ENCODE data around the gene SKAP2.
"Not testable (repeated sequence)": the region's sequence is repeated elsewhere in the genome, so short reads cannot be mapped to it uniquely, and the experiment has no call there.

The SKAP2 gene

DNA sequence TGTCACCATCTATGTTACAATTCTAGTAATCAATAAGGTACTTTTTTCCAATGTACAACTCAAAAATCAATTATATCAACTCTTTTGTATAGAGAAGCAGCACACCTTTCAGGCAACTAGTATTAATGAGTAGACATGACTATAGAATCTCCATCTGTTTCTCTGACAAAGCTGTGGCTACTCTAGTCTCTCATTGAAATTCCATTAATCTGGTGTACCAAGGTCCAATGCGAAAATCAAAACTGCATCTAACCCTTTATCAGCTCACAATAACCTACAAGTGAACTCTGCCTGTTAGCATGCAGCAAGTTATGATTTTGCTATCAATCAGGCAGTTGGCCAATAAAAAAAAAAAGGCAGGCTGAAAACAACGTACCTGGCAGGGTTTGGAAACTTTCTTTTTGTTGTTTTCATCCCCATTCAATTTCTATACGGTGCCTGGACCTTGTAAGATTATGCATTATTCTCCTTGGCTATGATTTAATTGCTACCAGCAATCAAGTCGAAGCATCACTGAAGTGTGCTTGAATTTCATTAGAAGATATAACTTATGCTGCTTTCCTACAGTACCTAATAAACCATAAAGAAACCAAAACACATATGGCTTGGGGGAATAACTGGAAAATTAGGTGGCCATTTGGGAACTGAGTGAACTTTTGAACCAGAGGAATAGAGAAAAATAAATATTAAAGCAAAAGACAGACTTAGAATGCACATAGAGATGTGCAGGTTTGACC, 23.2 kb downstream of the SKAP2 start:
- no peak for DNase-seq
- no peak overlapping the region for H3K27ac ChIP-seq (ENCODE audit: insufficient read depth, low read length, poor library complexity, severe bottlenecking)
- no peaks in the 10 kb centered on the region for H3K27me3 ChIP-seq (replicated peaks; ENCODE audit: control insufficient read depth, insufficient read depth, low read length, poor library complexity, severe bottlenecking)
- no peaks in the 10 kb centered on the region for H3K4me1 ChIP-seq (ENCODE audit: control insufficient read depth, insufficient read depth, low read length, poor library complexity, severe bottlenecking)
- no peaks in the 10 kb centered on the region for H3K36me3 ChIP-seq (ENCODE audit: control insufficient read depth, insufficient read depth, low read length)
- H3K9me3 ChIP-seq (ENCODE audit: control insufficient read depth, low read length), result no peaks in the 10 kb centered on the region
- no peak overlapping the region for H3K4me3 ChIP-seq (ENCODE audit: insufficient read depth, low read depth, low read length, poor library complexity, severe bottlenecking)

DNA sequence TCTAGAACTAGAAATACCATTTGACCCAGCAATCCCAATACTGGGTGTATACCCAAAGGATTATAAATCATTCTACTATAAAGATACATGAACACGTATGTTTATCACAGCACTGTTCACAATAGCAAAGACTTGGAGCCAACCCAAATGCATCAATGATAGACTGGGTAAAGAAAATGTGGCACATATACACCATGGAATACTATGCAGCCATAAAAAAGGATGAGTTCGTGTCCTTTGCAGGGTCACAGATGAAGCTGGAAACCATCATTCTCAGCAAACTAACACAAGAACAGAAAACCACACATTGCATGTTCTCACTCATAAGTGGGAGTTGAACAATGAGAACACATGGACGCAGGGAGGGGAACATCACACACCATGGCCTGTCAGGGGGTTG, 27.6 kb downstream of the SKAP2 start:
- H3K36me3 ChIP-seq (ENCODE audit: control insufficient read depth, insufficient read depth, low read length); H3K4me1 ChIP-seq (ENCODE audit: control insufficient read depth, insufficient read depth, low read length, poor library complexity, severe bottlenecking); H3K27me3 ChIP-seq (replicated peaks; ENCODE audit: control insufficient read depth, insufficient read depth, low read length, poor library complexity, severe bottlenecking); H3K9me3 ChIP-seq (ENCODE audit: control insufficient read depth, low read length); DNase-seq; H3K4me3 ChIP-seq (ENCODE audit: insufficient read depth, low read depth, low read length, poor library complexity, severe bottlenecking); H3K27ac ChIP-seq (ENCODE audit: insufficient read depth, low read length, poor library complexity, severe bottlenecking): not testable (repeated sequence)

- Histone ChIP-seq H3K9me3 (ENCODE audit: control insufficient read depth, low read length) (no peaks in the 10 kb centered on the region), H3K36me3 (ENCODE audit: control insufficient read depth, insufficient read depth, low read length) (no peaks in the 10 kb centered on the region), H3K27ac (ENCODE audit: insufficient read depth, low read length, poor library complexity, severe bottlenecking) (no peak overlapping the region), H3K4me1 (ENCODE audit: control insufficient read depth, insufficient read depth, low read length, poor library complexity, severe bottlenecking) (no peaks in the 10 kb centered on the region), H3K27me3 (replicated peaks; ENCODE audit: control insufficient read depth, insufficient read depth, low read length, poor library complexity, severe bottlenecking) (no peaks in the 10 kb centered on the region), H3K4me3 (ENCODE audit: insufficient read depth, low read depth, low read length, poor library complexity, severe bottlenecking) (no peak overlapping the region)
- DNase-seq, result no peak
Measured at GRCh38 chr7:26815426-26815825, 49.0 kb downstream of the SKAP2 start.

DNA sequence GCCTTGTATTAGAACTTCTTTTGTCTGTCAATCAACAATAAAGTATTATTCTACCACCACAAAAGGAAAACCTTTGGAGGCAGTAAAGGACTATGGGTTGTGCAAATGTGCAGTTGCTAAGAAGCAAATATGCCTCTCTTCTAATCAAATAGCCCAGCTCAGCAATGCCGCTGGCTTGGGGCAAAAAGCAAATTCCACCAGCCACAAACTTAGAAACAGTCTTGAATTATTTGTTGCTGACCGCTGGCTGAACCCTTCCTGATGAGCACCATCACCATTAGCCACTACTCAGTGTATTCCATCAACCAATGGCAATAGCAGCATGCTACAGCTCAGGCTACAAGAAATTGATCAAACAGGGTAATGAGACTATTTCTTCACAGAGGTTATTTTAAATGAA, 51.0 kb downstream of the SKAP2 start:
- no peaks in the 10 kb centered on the region for H3K36me3 ChIP-seq (ENCODE audit: control insufficient read depth, insufficient read depth, low read length)
- H3K4me3 ChIP-seq (ENCODE audit: insufficient read depth, low read depth, low read length, poor library complexity, severe bottlenecking), result no peak overlapping the region
- no peak for DNase-seq
- H3K27ac ChIP-seq (ENCODE audit: insufficient read depth, low read length, poor library complexity, severe bottlenecking), result no peak overlapping the region
- no peaks in the 10 kb centered on the region for H3K27me3 ChIP-seq (replicated peaks; ENCODE audit: control insufficient read depth, insufficient read depth, low read length, poor library complexity, severe bottlenecking)
- H3K4me1 ChIP-seq (ENCODE audit: control insufficient read depth, insufficient read depth, low read length, poor library complexity, severe bottlenecking), result no peaks in the 10 kb centered on the region
- H3K9me3 ChIP-seq (ENCODE audit: control insufficient read depth, low read length), result no peaks in the 10 kb centered on the region

GRCh38 chr7:26794541-26794940, 69.8 kb downstream of the SKAP2 start:
- H3K27ac ChIP-seq (ENCODE audit: insufficient read depth, low read length, poor library complexity, severe bottlenecking), result no peak overlapping the region
- no peaks in the 10 kb centered on the region for H3K27me3 ChIP-seq (replicated peaks; ENCODE audit: control insufficient read depth, insufficient read depth, low read length, poor library complexity, severe bottlenecking)
- H3K4me3 ChIP-seq (ENCODE audit: insufficient read depth, low read depth, low read length, poor library complexity, severe bottlenecking), result no peak overlapping the region
- H3K4me1 ChIP-seq (ENCODE audit: control insufficient read depth, insufficient read depth, low read length, poor library complexity, severe bottlenecking), result no peaks in the 10 kb centered on the region
- H3K9me3 ChIP-seq (ENCODE audit: control insufficient read depth, low read length), result no peaks in the 10 kb centered on the region
- H3K36me3 ChIP-seq (ENCODE audit: control insufficient read depth, insufficient read depth, low read length), result no peaks in the 10 kb centered on the region
- DNase-seq, result no peak

DNA sequence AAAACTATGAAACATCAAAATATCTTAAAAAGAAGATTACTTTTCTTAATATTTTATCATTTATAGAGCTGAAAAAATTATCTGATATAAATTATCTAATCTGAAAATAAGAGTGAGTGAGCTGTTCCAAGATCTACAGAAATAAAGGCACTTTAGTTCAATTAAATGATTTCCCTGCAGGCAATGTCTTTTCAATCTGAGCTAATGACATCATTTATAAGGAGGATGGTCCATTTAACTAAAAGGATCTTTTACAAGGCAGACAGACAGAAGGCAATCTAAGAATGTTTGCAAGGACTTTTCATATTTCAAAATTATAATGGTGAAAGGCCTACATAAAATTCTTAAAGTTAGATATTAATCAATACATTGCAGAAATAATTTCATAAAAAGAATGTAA, 71.8 kb downstream of the SKAP2 start:
- no peaks in the 10 kb centered on the region for H3K9me3 ChIP-seq (ENCODE audit: control insufficient read depth, low read length)
- H3K36me3 ChIP-seq (ENCODE audit: control insufficient read depth, insufficient read depth, low read length), result no peaks in the 10 kb centered on the region
- DNase-seq, result no peak
- H3K27me3 ChIP-seq (replicated peaks; ENCODE audit: control insufficient read depth, insufficient read depth, low read length, poor library complexity, severe bottlenecking), result no peaks in the 10 kb centered on the region
- H3K4me1 ChIP-seq (ENCODE audit: control insufficient read depth, insufficient read depth, low read length, poor library complexity, severe bottlenecking), result no peaks in the 10 kb centered on the region
- no peak overlapping the region for H3K4me3 ChIP-seq (ENCODE audit: insufficient read depth, low read depth, low read length, poor library complexity, severe bottlenecking)
- no peak overlapping the region for H3K27ac ChIP-seq (ENCODE audit: insufficient read depth, low read length, poor library complexity, severe bottlenecking)

DNA sequence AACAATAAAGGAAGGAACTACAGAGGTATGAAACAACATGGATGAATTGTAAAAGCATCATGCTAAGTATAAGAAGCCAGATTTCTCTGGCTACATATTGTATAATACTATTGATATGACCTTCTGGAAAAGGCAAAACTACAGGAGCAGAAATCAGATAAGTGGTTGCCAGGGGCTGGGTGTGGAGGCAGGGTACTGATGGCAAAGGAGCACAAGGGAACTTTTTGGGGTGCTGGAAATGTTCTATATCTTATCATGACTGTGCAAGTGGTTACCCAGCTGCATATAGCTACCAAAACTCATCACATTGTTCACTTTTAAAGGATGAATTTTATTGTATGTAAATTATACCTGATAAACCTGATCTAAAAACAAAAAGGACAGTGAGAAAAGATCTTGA, 72.4 kb downstream of the SKAP2 start:
- Histone ChIP-seq H3K36me3 (ENCODE audit: control insufficient read depth, insufficient read depth, low read length) (no peaks in the 10 kb centered on the region), H3K4me3 (ENCODE audit: insufficient read depth, low read depth, low read length, poor library complexity, severe bottlenecking) (no peak overlapping the region), H3K9me3 (ENCODE audit: control insufficient read depth, low read length) (no peaks in the 10 kb centered on the region), H3K27ac (ENCODE audit: insufficient read depth, low read length, poor library complexity, severe bottlenecking) (no peak overlapping the region), H3K27me3 (replicated peaks; ENCODE audit: control insufficient read depth, insufficient read depth, low read length, poor library complexity, severe bottlenecking) (no peaks in the 10 kb centered on the region), H3K4me1 (ENCODE audit: control insufficient read depth, insufficient read depth, low read length, poor library complexity, severe bottlenecking) (no peaks in the 10 kb centered on the region)
- DNase-seq, result no peak

DNA sequence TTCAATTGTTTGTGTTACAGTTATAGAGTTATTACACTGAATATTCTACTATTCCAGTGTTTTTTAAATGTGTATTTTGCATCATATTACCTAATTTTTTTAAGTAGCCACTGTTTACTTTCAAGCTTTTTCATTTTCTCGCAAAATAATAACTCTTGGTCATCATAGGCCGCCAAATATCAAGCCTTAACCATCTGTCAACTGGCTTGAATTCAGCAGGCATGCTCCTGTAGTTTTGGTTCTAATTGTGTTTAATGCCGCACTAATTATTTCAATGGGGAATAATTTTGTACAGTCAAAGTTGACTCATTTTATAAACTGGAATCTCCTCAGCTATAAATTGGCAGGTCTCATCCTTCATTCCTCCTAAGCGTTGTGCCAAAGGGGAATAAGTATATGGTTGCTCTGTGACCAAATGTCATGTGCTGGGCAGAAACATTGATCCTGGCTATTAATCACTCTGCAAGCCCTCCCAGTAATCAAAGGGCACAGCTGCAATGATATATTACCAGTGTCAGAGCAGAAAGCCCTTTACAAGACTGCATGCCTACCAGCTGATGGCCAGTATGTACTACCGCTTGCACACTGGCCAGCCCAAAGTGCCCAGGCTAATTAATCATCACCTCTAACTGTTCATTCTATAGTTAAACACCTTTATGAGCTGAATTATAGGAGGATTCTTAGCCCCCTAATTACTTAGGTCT, 74.8 kb downstream of the SKAP2 start:
- H3K4me3 ChIP-seq (ENCODE audit: insufficient read depth, low read depth, low read length, poor library complexity, severe bottlenecking), result no peak overlapping the region
- no peaks in the 10 kb centered on the region for H3K9me3 ChIP-seq (ENCODE audit: control insufficient read depth, low read length)
- no peak for DNase-seq
- no peaks in the 10 kb centered on the region for H3K27me3 ChIP-seq (replicated peaks; ENCODE audit: control insufficient read depth, insufficient read depth, low read length, poor library complexity, severe bottlenecking)
- H3K36me3 ChIP-seq (ENCODE audit: control insufficient read depth, insufficient read depth, low read length), result no peaks in the 10 kb centered on the region
- H3K27ac ChIP-seq (ENCODE audit: insufficient read depth, low read length, poor library complexity, severe bottlenecking), result no peak overlapping the region
- no peaks in the 10 kb centered on the region for H3K4me1 ChIP-seq (ENCODE audit: control insufficient read depth, insufficient read depth, low read length, poor library complexity, severe bottlenecking)

GRCh38 chr7:26787701-26788100, 76.7 kb downstream of the SKAP2 start:
- Histone ChIP-seq H3K9me3 (ENCODE audit: control insufficient read depth, low read length) (no peaks in the 10 kb centered on the region), H3K27me3 (replicated peaks; ENCODE audit: control insufficient read depth, insufficient read depth, low read length, poor library complexity, severe bottlenecking) (no peaks in the 10 kb centered on the region)
- DNase-seq, result no peak

DNA sequence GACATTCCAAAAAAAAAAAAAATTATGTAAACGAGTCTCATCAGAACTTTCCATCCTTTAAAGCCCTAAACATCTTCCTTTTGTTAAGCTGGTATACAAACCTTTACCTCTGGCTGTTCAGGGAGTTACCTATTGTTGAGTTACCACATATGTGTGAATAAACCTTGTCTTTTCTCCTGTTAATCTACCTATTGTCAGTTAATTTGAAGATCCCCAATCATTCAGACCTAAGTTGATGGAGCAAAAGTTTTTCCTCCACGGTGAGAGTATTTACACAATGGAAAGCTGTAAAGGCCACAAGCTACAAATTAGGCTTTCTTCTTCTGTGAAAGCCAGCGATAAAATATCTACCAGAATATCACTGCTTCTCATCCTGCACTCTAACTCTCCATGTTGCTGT, 80.3 kb downstream of the SKAP2 start:
- Histone ChIP-seq H3K9me3 (ENCODE audit: control insufficient read depth, low read length) (no peaks in the 10 kb centered on the region), H3K27ac (ENCODE audit: insufficient read depth, low read length, poor library complexity, severe bottlenecking) (no peak overlapping the region), H3K36me3 (ENCODE audit: control insufficient read depth, insufficient read depth, low read length) (no peaks in the 10 kb centered on the region), H3K27me3 (replicated peaks; ENCODE audit: control insufficient read depth, insufficient read depth, low read length, poor library complexity, severe bottlenecking) (no peaks in the 10 kb centered on the region), H3K4me3 (ENCODE audit: insufficient read depth, low read depth, low read length, poor library complexity, severe bottlenecking) (no peak overlapping the region), H3K4me1 (ENCODE audit: control insufficient read depth, insufficient read depth, low read length, poor library complexity, severe bottlenecking) (no peaks in the 10 kb centered on the region)
- DNase-seq, result no peak

More at GRCh38 chr7:26787701-26788100, 76.7 kb downstream of the SKAP2 start:
- H3K4me3 ChIP-seq (ENCODE audit: insufficient read depth, low read depth, low read length, poor library complexity, severe bottlenecking), result no peak overlapping the region
- H3K36me3 ChIP-seq (ENCODE audit: control insufficient read depth, insufficient read depth, low read length), result no peaks in the 10 kb centered on the region
- H3K27ac ChIP-seq (ENCODE audit: insufficient read depth, low read length, poor library complexity, severe bottlenecking), result no peak overlapping the region
- H3K4me1 ChIP-seq (ENCODE audit: control insufficient read depth, insufficient read depth, low read length, poor library complexity, severe bottlenecking), result no peaks in the 10 kb centered on the region

Data from effector memory CD4-positive, alpha-beta T cell (primary cell).